ENCODE results near the gene LOXL1. TPM values are rescaled to one million over a fixed set of nuclear protein-coding genes. Genes with fewer than 3 reads are reported as not detected.

Gene LOXL1
- total RNA-seq, 1 donor from 2014 or later: 0.20 TPM

- peak; percentile 94 to 95 for DNase-seq (ENCODE audit: low read depth in 2 of 2)
Observed at GRCh38 chr15:73991726-73992593, 65.7 kb downstream of the LOXL1 start, which contains the start of gene STOML1. STOML1 (minus strand) TSS chr15:73992295; CDS start chr15:73992223, 72 bp downstream.

- no peak for DNase-seq (ENCODE audit: low read depth in 2 of 2)
Observed at GRCh38 chr15:73992594-73992898, 66.3 kb downstream of the LOXL1 start.

DNA sequence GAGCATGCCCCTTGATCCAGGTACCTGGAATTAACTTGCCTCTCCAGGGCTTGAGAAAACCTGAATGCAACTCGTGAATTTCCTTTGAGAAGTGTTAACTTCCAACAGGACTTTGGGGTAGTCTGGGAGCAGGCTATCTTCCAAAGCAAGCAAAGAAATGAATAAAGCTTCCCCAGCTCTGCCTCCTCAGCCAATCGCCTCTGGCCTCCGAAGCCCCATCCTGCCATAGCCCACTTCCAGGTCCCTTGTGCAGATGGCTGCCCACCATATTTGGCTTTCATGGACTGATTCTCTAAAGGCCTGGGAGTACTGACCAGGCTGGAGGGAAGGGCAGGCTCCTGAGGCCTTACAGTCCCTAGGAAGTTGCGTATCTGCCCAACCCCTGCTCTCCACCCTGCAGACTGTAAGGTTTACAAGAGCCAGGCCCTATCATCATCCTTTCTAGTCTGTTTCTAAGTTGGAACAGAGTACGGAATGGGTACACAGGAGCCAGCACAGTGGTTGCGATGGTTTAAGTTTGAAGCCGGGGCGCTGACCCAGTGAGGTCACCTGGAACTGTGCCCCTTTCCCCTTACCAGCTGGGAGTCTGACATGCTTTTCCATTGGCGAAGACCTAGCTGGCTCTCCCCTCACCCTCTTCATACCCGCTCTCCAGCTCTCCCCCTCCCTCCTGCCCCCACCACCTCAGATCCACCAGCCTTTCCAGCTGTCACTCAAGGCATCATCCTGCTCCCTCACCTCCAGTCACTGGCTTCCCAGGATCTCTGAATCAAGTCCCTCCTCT, 67.1 kb downstream of the LOXL1 start:
- no peak for DNase-seq (ENCODE audit: low read depth in 2 of 2)

GRCh38 chr15:73994413-73994883, 68.2 kb downstream of the LOXL1 start, which contains the start of gene PML:
PML (plus strand) TSS chr15:73994716; CDS start chr15:73994813, 97 bp downstream.
- peak; percentile 90 to 97 for DNase-seq (ENCODE audit: low read depth in 2 of 2)

DNA sequence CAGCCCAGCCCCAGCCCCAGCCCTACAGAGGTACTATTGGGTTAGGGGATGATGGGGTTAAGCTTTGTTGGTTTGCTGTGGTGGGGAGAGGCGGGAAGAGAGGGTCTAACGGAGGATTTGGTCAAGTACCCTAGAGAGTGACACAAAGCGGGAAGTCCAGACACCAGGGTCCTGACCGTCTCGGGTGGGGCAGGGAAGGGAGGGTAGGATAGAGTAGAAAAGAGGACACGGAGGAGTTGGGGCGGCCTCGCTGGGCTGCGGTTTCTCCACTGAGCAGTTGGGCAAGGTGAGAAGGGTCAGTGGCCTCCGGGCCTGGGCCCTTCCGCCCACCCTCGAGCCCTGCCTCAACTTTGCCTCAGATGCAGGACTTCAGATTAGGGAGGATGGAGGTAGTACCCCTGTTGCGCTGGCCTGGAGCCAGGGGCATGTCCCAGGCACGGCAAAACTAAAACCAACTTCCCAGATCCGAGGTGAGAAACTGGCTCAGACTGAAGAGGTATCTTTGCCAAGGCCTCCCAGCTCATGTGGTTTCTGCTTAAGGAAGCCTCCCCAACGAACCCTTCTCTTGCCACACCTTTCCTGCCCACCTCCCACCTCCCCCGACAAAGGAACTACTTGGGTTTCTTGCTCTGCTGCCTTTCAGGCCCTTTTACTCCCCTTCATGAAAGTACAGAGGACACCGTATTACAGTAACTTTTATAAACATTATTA, 68.8 kb downstream of the LOXL1 start:
- peak in 1 of 2 donors; percentile 28 for DNase-seq (ENCODE audit: low read depth in 2 of 2)

GRCh38 chr15:73996267-73996666, 70.0 kb downstream of the LOXL1 start:
- DNase-seq (ENCODE audit: low read depth in 2 of 2): no peak

DNA sequence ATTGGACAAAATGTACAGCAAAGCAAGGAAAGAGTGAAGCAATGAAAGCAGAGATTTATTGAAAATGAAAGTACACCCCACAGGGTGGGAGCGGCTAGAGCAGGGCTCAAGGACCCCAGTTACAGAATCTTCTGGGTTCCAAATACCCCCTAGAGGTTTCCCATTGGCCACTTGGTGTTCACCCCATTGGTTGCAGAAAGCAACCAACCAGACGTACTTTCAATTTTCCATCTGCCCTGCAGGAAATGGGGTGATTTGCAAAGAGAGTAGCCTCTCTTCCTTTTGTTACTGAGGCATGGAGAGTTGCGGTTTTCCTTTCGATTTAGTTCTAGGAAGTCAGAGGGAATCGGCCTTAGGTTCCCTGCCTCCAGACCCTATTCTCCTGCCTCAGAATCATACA, 70.7 kb downstream of the LOXL1 start:
- DNase-seq (ENCODE audit: low read depth in 2 of 2): peak; percentile 91

DNA sequence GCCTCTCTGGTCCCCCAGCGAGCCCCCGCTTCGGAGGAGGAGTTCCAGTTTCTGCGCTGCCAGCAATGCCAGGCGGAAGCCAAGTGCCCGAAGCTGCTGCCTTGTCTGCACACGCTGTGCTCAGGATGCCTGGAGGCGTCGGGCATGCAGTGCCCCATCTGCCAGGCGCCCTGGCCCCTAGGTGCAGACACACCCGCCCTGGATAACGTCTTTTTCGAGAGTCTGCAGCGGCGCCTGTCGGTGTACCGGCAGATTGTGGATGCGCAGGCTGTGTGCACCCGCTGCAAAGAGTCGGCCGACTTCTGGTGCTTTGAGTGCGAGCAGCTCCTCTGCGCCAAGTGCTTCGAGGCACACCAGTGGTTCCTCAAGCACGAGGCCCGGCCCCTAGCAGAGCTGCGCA, 71.7 kb downstream of the LOXL1 start:
- no peak for DNase-seq (ENCODE audit: low read depth in 2 of 2)

Other genes with a start within 250 kb of the LOXL1 start
- gene CD276, start 242.1 kb upstream of the LOXL1 start, total RNA-seq: 21.4 and 41.4 TPM in 2 replicates
- under 0.01 and 0.22 TPM in 2 replicates for gene INSYN1, start 173.1 kb upstream of the LOXL1 start, total RNA-seq
- not detected in 2 replicates for gene TBC1D21, start 52.9 kb upstream of the LOXL1 start, total RNA-seq
- 5.4 and 13.1 TPM in 2 replicates for gene STOML1, start 65.8 kb downstream of the LOXL1 start, total RNA-seq
- 27.0 and 36.9 TPM in 2 replicates for gene PML, start 68.3 kb downstream of the LOXL1 start, total RNA-seq
- not detected in 2 replicates for gene GOLGA6A, start 156.1 kb downstream of the LOXL1 start, total RNA-seq
- under 0.01 and 0.20 TPM in 2 replicates for gene ISLR2, start 204.1 kb downstream of the LOXL1 start, total RNA-seq
- gene ISLR, start 247.2 kb downstream of the LOXL1 start, total RNA-seq: not detected in 2 replicates